CD4-positive, alpha-beta T cell treated with Interleukin-6 for 4 hours (primary cell): ENCODE results near the gene MEIKIN.

ENCODE experiments used
- DNase-seq: peaks from one replicate; pipeline ENCODE4 v3.0.0-alpha.2; 2020; ENCODE audit warnings: mixed read lengths

Gene MEIKIN

GRCh38 chr5:131945551-131946168 is at the start of gene MEIKIN:
Gene MEIKIN (minus strand): TSS chr5:131945663. CDS start chr5:131945505, 158 bp downstream.
- no peak for DNase-seq

- DNase-seq: no peak
Measured at GRCh38 chr5:131994533-131995226, 49.2 kb upstream of the MEIKIN start.

GRCh38 chr5:131994090-131994489 is 48.6 kb upstream of the MEIKIN start:
- no peak for DNase-seq

GRCh38 chr5:131993676-131994075 is 48.2 kb upstream of the MEIKIN start:
- no peak for DNase-seq

GRCh38 chr5:131992370-131992769 is 46.9 kb upstream of the MEIKIN start:
- DNase-seq: no peak

GRCh38 chr5:131991593-131992324 is 46.3 kb upstream of the MEIKIN start:
- no peak for DNase-seq

GRCh38 chr5:131990716-131991115 is 45.3 kb upstream of the MEIKIN start:
- DNase-seq: no peak

- no peak for DNase-seq
Measured at GRCh38 chr5:131988601-131989000, 43.1 kb upstream of the MEIKIN start.

GRCh38 chr5:131987251-131987650 is 41.8 kb upstream of the MEIKIN start:
- DNase-seq: no peak

- no peak for DNase-seq
Measured at GRCh38 chr5:131986161-131986912, 40.9 kb upstream of the MEIKIN start.

- no peak for DNase-seq
Measured at GRCh38 chr5:131984956-131985665, 39.6 kb upstream of the MEIKIN start.

- DNase-seq: no peak
Measured at GRCh38 chr5:131983244-131983771, 37.8 kb upstream of the MEIKIN start.

- DNase-seq: no peak
Measured at GRCh38 chr5:131981516-131981915, 36.1 kb upstream of the MEIKIN start.

GRCh38 chr5:131980696-131981095 is 35.2 kb upstream of the MEIKIN start:
- DNase-seq: no peak

- no peak for DNase-seq
Measured at GRCh38 chr5:131979816-131980215, 34.4 kb upstream of the MEIKIN start.

GRCh38 chr5:131977212-131977604 is 31.7 kb upstream of the MEIKIN start:
- no peak for DNase-seq

- DNase-seq: no peak
Measured at GRCh38 chr5:131976414-131977211, 31.1 kb upstream of the MEIKIN start.

- peak; percentile 60 for DNase-seq
Measured at GRCh38 chr5:131974956-131975726, 29.7 kb upstream of the MEIKIN start.

GRCh38 chr5:131974622-131974955 is 29.1 kb upstream of the MEIKIN start:
- DNase-seq: no peak

- DNase-seq: no peak
Measured at GRCh38 chr5:131974016-131974415, 28.6 kb upstream of the MEIKIN start.
